ENCODE data around the gene GNPNAT1. TPM values are rescaled to one million over a fixed set of nuclear protein-coding genes. Genes with fewer than 3 reads are reported as not detected.

GNPNAT1 gene
- total and polyA plus RNA-seq, 2 of the 8 experiments (the other 6 are each of a cell fraction or from before 2014, with no cell fraction given) = 25.5 to 54.1 TPM

DNA sequence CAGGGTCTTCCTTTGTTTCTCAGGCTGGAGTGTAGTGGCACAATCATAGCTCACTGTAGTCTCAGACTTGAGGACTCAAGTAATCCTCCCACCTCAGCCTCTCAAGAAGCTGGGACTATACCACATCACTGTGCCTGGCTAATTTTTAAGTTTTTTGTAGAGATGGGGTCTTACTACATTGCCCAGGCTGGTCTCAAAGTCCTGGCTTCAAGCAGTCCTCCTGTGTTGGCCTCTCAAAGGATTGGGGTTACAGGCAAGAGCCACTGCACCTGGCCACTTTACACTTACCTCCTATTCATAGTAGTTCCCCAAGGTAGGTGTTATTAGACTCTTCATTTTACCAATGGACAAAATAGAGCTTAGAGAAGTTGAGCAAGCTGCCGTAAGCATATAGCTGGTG lies 32.3 kb downstream of the GNPNAT1 start (continued):
- TF ChIP-seq CTBP2 (IDR thresholded peaks at IDR 0.05; ENCODE audit: borderline replicate concordance, insufficient read depth, insufficient read length, low read length) = no peak

Measured in H1 (cell line).